Ovary (tissue), 3 donors: ENCODE data around the gene TOMM34.

Experiments
- POLR2A ChIP-seq: fragments of 450-650 bp; IDR thresholded peaks from one replicate; pipeline ENCODE4 v1.6.1; 2017; ENCODE audit warnings: antibody characterized with exemption, mild to moderate bottlenecking, moderate library complexity
- TF ChIP-seq, protein P1 (sequence below), 3 donors: fragments of 450-650 bp in 2 of 3; fragments of 200-600 bp in 1 of 3; IDR thresholded peaks; one replicate each; pipeline versions ENCODE4 v1.5.1 to v1.8.0; 2016 to 2022; ENCODE audit warnings: antibody characterized with exemption in 3 of 3, mild to moderate bottlenecking in 1 of 3
- donor health status: DM: no; HTN: no; CAD: no.

DNA sequence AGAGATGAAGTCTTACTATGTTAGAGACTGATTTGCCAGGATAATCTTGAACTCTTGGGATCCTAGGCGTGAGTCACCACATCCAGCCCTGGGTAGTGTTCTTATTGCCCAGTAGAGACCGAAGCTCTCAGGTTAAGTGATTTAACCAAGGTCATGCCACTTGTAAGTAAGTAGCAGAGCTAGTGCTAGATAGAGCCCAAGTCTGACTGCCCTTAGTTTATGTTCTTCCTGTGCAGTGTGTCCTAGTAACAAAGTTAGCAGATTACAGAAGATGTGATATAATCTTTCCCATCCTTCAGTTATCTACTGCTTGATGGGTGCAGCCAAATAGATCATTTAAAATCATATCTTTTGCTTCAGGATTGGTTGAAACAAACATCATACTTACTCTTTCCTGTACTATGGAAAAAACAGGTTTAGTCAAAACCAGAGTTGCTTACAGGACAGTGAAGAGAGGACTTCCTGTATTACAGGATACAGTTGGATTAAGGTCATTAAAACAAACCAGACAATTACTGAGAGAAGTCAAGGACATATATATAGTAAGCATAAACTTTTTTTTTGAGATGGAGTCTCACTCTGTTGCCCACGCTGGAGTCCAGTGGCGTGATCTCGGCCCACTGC, 59.9 kb downstream of the TOMM34 start:
- TF ChIP-seq, protein P1, sequence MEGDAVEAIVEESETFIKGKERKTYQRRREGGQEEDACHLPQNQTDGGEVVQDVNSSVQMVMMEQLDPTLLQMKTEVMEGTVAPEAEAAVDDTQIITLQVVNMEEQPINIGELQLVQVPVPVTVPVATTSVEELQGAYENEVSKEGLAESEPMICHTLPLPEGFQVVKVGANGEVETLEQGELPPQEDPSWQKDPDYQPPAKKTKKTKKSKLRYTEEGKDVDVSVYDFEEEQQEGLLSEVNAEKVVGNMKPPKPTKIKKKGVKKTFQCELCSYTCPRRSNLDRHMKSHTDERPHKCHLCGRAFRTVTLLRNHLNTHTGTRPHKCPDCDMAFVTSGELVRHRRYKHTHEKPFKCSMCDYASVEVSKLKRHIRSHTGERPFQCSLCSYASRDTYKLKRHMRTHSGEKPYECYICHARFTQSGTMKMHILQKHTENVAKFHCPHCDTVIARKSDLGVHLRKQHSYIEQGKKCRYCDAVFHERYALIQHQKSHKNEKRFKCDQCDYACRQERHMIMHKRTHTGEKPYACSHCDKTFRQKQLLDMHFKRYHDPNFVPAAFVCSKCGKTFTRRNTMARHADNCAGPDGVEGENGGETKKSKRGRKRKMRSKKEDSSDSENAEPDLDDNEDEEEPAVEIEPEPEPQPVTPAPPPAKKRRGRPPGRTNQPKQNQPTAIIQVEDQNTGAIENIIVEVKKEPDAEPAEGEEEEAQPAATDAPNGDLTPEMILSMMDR (IDR thresholded peaks at IDR 0.05), result no peak
- TF ChIP-seq POLR2A, result no peak
